Colon (tissue), 2 donors: ENCODE data around the gene FNDC3B.

ENCODE experiments used
- FAIRE-seq: peaks from 2 replicates; lab custom pipeline; 2012; peaks lifted over from hg19 to GRCh38; lab: Jason Lieb, UNC
- donor health status: control.
- donor health status: control.

FNDC3B gene

GRCh38 chr3:172137287-172138192 is 98.2 kb downstream of the FNDC3B start:
- FAIRE-seq = no peak

GRCh38 chr3:172138193-172138537 is 98.8 kb downstream of the FNDC3B start:
- no peak for FAIRE-seq

- no peak for FAIRE-seq
Measured at GRCh38 chr3:172138792-172139507, 99.6 kb downstream of the FNDC3B start.

- no peak for FAIRE-seq
Measured at GRCh38 chr3:172139528-172140276, 100.3 kb downstream of the FNDC3B start.

GRCh38 chr3:172140499-172141391 is 101.4 kb downstream of the FNDC3B start:
- FAIRE-seq = no peak

- no peak for FAIRE-seq
Measured at GRCh38 chr3:172142051-172142863, 102.9 kb downstream of the FNDC3B start.

GRCh38 chr3:172142864-172143451 is 103.6 kb downstream of the FNDC3B start:
- no peak for FAIRE-seq

GRCh38 chr3:172143739-172144497 is 104.5 kb downstream of the FNDC3B start:
- FAIRE-seq = no peak

GRCh38 chr3:172144601-172145000 is 105.2 kb downstream of the FNDC3B start:
- no peak for FAIRE-seq

GRCh38 chr3:172145031-172145686 is 105.8 kb downstream of the FNDC3B start:
- no peak for FAIRE-seq

- no peak for FAIRE-seq
Measured at GRCh38 chr3:172146349-172146748, 107.0 kb downstream of the FNDC3B start.

- no peak for FAIRE-seq
Measured at GRCh38 chr3:172147113-172147818, 107.9 kb downstream of the FNDC3B start.

- FAIRE-seq = no peak
Measured at GRCh38 chr3:172148241-172148640, 108.9 kb downstream of the FNDC3B start.

GRCh38 chr3:172148702-172149565 is 109.6 kb downstream of the FNDC3B start:
- no peak for FAIRE-seq

- no peak for FAIRE-seq
Measured at GRCh38 chr3:172150268-172150667, 110.9 kb downstream of the FNDC3B start.

GRCh38 chr3:172150913-172151650 is 111.7 kb downstream of the FNDC3B start:
- FAIRE-seq = no peak
